Retinal pigment epithelial cell (primary cell): ENCODE data around the gene GREM2.

ENCODE experiments used
- DNase-seq: peaks from one replicate; pipeline ENCODE4 v3.0.0-alpha.2; 2010; ENCODE audit warnings: low read depth
- H3K4me3 ChIP-seq: 2 replicates; pipeline ENCODE4 v1.5.1; 2011; ENCODE audit warnings: mild to moderate bottlenecking, low read length, control low read depth, moderate library complexity
- CTCF ChIP-seq: conservative IDR thresholded peaks from 2 replicates; pipeline ENCODE4 v1.5.1; 2011; ENCODE audit warnings: low read depth, low read length, control low read depth, inconsistent platforms

Gene GREM2

GRCh38 chr1:240610636-240611035, 1.3 kb downstream of the GREM2 start:
- no peak for TF ChIP-seq CTCF
- no peak for DNase-seq
- H3K4me3 ChIP-seq, result no peak overlapping the region

- DNase-seq, result no peak
- H3K4me3 ChIP-seq, result no peak overlapping the region
- no peak for TF ChIP-seq CTCF
Observed at GRCh38 chr1:240609527-240610060, 2.4 kb downstream of the GREM2 start.

- H3K4me3 ChIP-seq, result no peak overlapping the region
- no peak for DNase-seq
- peak; percentile 67 for TF ChIP-seq CTCF
Observed at GRCh38 chr1:240608707-240609106, 3.2 kb downstream of the GREM2 start.

GRCh38 chr1:240607006-240607405, 4.9 kb downstream of the GREM2 start:
- no peak for TF ChIP-seq CTCF
- no peak overlapping the region for H3K4me3 ChIP-seq
- no peak for DNase-seq

GRCh38 chr1:240602189-240602588, 9.8 kb downstream of the GREM2 start:
- H3K4me3 ChIP-seq, result no peak overlapping the region
- no peak for DNase-seq
- peak; percentile 23 for TF ChIP-seq CTCF

GRCh38 chr1:240599830-240600229, 12.1 kb downstream of the GREM2 start:
- no peak for DNase-seq
- no peak for TF ChIP-seq CTCF
- no peak overlapping the region for H3K4me3 ChIP-seq

GRCh38 chr1:240599299-240599698, 12.7 kb downstream of the GREM2 start:
- no peak for TF ChIP-seq CTCF
- DNase-seq, result no peak
- H3K4me3 ChIP-seq, result no peak overlapping the region
